ENCODE data around the gene CHAD. TPM values are rescaled to one million over a fixed set of nuclear protein-coding genes. Genes with fewer than 3 reads are reported as not detected.

The CHAD gene
- total and polyA plus RNA-seq, 2 of the 13 experiments (the other 11 are each of a cell fraction or from before 2014, with no cell fraction given): 1.4 TPM; not detected in 1

DNA sequence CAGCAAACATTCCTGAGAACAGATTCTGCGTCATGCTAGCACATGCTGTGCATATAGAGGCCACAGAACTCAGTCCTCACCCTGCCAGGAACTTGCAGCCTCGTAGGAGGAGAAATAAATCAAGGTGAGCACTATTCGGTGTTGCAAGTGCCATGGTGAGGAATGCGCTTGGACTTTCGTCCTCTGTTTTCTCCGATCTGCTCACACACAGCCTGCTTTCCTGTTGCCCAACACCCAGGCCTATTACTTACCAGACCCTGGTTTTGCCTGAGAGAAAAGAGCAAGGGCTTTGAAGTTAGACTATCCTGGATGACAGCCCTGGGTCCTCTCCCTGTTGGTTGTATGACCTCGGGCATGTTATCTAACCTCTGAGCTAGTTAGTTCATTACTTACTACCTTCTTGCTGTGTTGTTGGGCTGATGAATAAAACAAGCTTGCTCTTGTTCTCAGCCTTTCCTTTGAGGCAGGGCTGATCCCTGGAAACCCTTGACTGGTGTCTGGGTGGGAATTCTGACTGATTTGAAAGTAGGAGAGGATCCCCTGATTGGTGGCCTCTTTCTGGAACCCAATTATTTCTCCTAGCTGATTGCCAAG lies 39.8 kb downstream of the CHAD start (continued):
- peak; percentile 86; the same call in 1 of the 2 replicates for TF ChIP-seq PRDM10 (CRISPR knock-in tag; IDR thresholded peaks at IDR 0.05; ENCODE audit: low read depth)
- TF ChIP-seq, protein P1, sequence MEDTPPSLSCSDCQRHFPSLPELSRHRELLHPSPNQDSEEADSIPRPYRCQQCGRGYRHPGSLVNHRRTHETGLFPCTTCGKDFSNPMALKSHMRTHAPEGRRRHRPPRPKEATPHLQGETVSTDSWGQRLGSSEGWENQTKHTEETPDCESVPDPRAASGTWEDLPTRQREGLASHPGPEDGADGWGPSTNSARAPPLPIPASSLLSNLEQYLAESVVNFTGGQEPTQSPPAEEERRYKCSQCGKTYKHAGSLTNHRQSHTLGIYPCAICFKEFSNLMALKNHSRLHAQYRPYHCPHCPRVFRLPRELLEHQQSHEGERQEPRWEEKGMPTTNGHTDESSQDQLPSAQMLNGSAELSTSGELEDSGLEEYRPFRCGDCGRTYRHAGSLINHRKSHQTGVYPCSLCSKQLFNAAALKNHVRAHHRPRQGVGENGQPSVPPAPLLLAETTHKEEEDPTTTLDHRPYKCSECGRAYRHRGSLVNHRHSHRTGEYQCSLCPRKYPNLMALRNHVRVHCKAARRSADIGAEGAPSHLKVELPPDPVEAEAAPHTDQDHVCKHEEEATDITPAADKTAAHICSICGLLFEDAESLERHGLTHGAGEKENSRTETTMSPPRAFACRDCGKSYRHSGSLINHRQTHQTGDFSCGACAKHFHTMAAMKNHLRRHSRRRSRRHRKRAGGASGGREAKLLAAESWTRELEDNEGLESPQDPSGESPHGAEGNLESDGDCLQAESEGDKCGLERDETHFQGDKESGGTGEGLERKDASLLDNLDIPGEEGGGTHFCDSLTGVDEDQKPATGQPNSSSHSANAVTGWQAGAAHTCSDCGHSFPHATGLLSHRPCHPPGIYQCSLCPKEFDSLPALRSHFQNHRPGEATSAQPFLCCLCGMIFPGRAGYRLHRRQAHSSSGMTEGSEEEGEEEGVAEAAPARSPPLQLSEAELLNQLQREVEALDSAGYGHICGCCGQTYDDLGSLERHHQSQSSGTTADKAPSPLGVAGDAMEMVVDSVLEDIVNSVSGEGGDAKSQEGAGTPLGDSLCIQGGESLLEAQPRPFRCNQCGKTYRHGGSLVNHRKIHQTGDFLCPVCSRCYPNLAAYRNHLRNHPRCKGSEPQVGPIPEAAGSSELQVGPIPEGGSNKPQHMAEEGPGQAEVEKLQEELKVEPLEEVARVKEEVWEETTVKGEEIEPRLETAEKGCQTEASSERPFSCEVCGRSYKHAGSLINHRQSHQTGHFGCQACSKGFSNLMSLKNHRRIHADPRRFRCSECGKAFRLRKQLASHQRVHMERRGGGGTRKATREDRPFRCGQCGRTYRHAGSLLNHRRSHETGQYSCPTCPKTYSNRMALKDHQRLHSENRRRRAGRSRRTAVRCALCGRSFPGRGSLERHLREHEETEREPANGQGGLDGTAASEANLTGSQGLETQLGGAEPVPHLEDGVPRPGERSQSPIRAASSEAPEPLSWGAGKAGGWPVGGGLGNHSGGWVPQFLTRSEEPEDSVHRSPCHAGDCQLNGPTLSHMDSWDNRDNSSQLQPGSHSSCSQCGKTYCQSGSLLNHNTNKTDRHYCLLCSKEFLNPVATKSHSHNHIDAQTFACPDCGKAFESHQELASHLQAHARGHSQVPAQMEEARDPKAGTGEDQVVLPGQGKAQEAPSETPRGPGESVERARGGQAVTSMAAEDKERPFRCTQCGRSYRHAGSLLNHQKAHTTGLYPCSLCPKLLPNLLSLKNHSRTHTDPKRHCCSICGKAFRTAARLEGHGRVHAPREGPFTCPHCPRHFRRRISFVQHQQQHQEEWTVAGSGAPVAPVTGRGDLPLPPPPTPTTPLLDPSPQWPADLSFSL (CRISPR knock-in tag; IDR thresholded peaks at IDR 0.05): no peak
- no peak for TF ChIP-seq NRL (CRISPR knock-in tag; IDR thresholded peaks at IDR 0.05; ENCODE audit: borderline replicate concordance)
- no peak for TF ChIP-seq ZNF17 (CRISPR knock-in tag; IDR thresholded peaks at IDR 0.05)
- no peak for TF ChIP-seq POLR2G (IDR thresholded peaks at IDR 0.05; ENCODE audit: low read depth, low read length)
- peak; percentile 58 for TF ChIP-seq ONECUT2 (CRISPR knock-in tag; IDR thresholded peaks at IDR 0.05)
- peak; percentile 73; the same call in 1 of the 2 replicates for TF ChIP-seq CCDC6 (CRISPR knock-in tag; IDR thresholded peaks at IDR 0.05)
- TF ChIP-seq ZNF556 (CRISPR knock-in tag; IDR thresholded peaks at IDR 0.05; ENCODE audit: borderline replicate concordance): peak; percentile 88; the same call in 1 of the 2 replicates
- TF ChIP-seq ZNF280B (CRISPR knock-in tag; IDR thresholded peaks at IDR 0.05; ENCODE audit: borderline replicate concordance): no peak
- TF ChIP-seq ARNT (IDR thresholded peaks at IDR 0.05): no peak
- no peak for TF ChIP-seq ZNF343 (CRISPR knock-in tag; IDR thresholded peaks at IDR 0.05)
- peak; percentile 97 for TF ChIP-seq DPF2 (CRISPR knock-in tag; IDR thresholded peaks at IDR 0.05; ENCODE audit: borderline replicate concordance, low read depth)
- TF ChIP-seq, protein P2, sequence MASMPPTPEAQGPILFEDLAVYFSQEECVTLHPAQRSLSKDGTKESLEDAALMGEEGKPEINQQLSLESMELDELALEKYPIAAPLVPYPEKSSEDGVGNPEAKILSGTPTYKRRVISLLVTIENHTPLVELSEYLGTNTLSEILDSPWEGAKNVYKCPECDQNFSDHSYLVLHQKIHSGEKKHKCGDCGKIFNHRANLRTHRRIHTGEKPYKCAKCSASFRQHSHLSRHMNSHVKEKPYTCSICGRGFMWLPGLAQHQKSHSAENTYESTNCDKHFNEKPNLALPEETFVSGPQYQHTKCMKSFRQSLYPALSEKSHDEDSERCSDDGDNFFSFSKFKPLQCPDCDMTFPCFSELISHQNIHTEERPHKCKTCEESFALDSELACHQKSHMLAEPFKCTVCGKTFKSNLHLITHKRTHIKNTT (CRISPR knock-in tag; IDR thresholded peaks at IDR 0.05): no peak
- no peak for TF ChIP-seq NR3C1 (CRISPR knock-in tag; IDR thresholded peaks at IDR 0.05)
- TF ChIP-seq ZNF337 (CRISPR knock-in tag; IDR thresholded peaks at IDR 0.05; ENCODE audit: borderline replicate concordance, low read depth): 0 out of 2 replicates have a peak, but pooled peaks have one; percentile 91
- TF ChIP-seq ZNF20 (CRISPR knock-in tag; IDR thresholded peaks at IDR 0.05): no peak
